Esophagus squamous epithelium (tissue), 5 donors: Measurements from ENCODE around the gene CDK17. TPM values are rescaled to one million over a fixed set of nuclear protein-coding genes. Genes with fewer than 3 reads are reported as not detected.

ENCODE experiments used
- DNase-seq: peaks from one replicate; lab custom pipeline; 2025; lab: John Stamatoyannopoulos, UW
- H3K27ac ChIP-seq, 4 donors: fragments of 200-600 bp; sonication (generic); one replicate each; pipeline ENCODE4 v1.5.1; 2016 to 2019; ENCODE audit warnings: mild to moderate bottlenecking in 1 of 4
- H3K27me3 ChIP-seq, 4 donors: fragments of 200-600 bp; sonication (generic); 1 replicate in 3 of 4; 2 replicates in 1 of 4; pipeline versions ENCODE4 v1.5.1 to v1.6.0; 2017 to 2021; ENCODE audit warnings: antibody characterized with exemption in 1 of 4
- H3K36me3 ChIP-seq, 3 donors: fragments of 200-600 bp; sonication (generic); one replicate each; pipeline ENCODE4 v1.5.1; 2016 to 2019
- H3K4me1 ChIP-seq, 3 donors: fragments of 200-600 bp; sonication (generic); one replicate each; pipeline ENCODE4 v1.5.1; 2017 to 2019
- H3K4me3 ChIP-seq, 4 donors: fragments of 200-600 bp; sonication (generic); 1 replicate in 3 of 4; 2 replicates in 1 of 4; pipeline ENCODE4 v1.5.1; 2016 to 2019; ENCODE audit warnings: mild to moderate bottlenecking in 2 of 4, moderate library complexity in 1 of 4
- H3K9me3 ChIP-seq, 3 donors: fragments of 200-600 bp; sonication (generic); one replicate each; pipeline ENCODE4 v1.5.1; 2016 to 2019
- CTCF ChIP-seq, 6 experiments: fragments of 450-650 bp in 4 of 6; fragments of 200-600 bp in 2 of 6; sonication (generic) in 2 of 6; IDR thresholded peaks; one replicate each; pipeline ENCODE4 v1.5.1; 2016 to 2019; ENCODE audit warnings: antibody characterized with exemption in 6 of 6, mild to moderate bottlenecking in 4 of 6, moderate library complexity in 4 of 6
- POLR2A ChIP-seq, 4 donors: fragments of 450-650 bp; IDR thresholded peaks; one replicate each; pipeline ENCODE4 v1.6.1; 2017; ENCODE audit warnings: antibody characterized with exemption in 4 of 4, mild to moderate bottlenecking in 4 of 4, moderate library complexity in 3 of 4
- WGBS, 2 donors: methylation state at CpG; one replicate each; pipeline ENCODE4 v1.1.5; 2018; 5-methylcytosine and 5-hydroxymethylcytosine counted together
- intact Hi-C: fragments of 100-400 bp; cut with DNase I; formaldehyde crosslinking; loops from one replicate; pipeline ENCODE4 v1.15.0; 2022
- total RNA-seq, 4 donors: library from RNA; depleted of rRNA; stranded (reverse); fragments of >200 nt; gene quantifications; one replicate each; pipeline ENCODE4 v1.1.0, GENCODE V29; 2016
- donor health status: DM: yes; HTN: yes; CAD: no.

The CDK17 gene
- total RNA-seq, 4 donors from 2014 or later = 15.4 to 37.4 (median 19.9) TPM

- no peaks in the 10 kb centered on the region for H3K9me3 ChIP-seq
- H3K36me3 ChIP-seq = peaks cover 0 to 80% (median 0%) of the 10 kb centered on the region in 3 donors
- no peak overlapping the region for H3K27ac ChIP-seq
- H3K4me1 ChIP-seq = no peaks in the 10 kb centered on the region
- TF ChIP-seq CTCF (IDR thresholded peaks at IDR 0.05) = no peak
- no peak for TF ChIP-seq POLR2A (IDR thresholded peaks at IDR 0.05)
- DNase-seq = no peak
- 82 to 92% methylated on average over 4 of the region's 4 CpGs for WGBS, 2 donors
- intact Hi-C loops = no loop called here
- H3K4me3 ChIP-seq = no peak overlapping the region
- H3K27me3 ChIP-seq = no peaks in the 10 kb centered on the region
Observed at GRCh38 chr12:96297504-96297903, 102.7 kb downstream of the CDK17 start.

GRCh38 chr12:96295532-96296160 is 104.6 kb downstream of the CDK17 start:
- Histone ChIP-seq H3K4me3 (no peak overlapping the region), H3K4me1 (no peaks in the 10 kb centered on the region), H3K36me3 (peaks cover 0 to 97% (median 0%) of the 10 kb centered on the region in 3 donors), H3K9me3 (no peaks in the 10 kb centered on the region), H3K27ac (no peak overlapping the region), H3K27me3 (no peaks in the 10 kb centered on the region)
- intact Hi-C loops = no loop called here
- TF ChIP-seq CTCF (IDR thresholded peaks at IDR 0.05) (no peak), POLR2A (IDR thresholded peaks at IDR 0.05) (no peak)
- DNase-seq = no peak
- 86 to 91% methylated on average over 6 of the region's 6 CpGs for WGBS, 2 donors

DNA sequence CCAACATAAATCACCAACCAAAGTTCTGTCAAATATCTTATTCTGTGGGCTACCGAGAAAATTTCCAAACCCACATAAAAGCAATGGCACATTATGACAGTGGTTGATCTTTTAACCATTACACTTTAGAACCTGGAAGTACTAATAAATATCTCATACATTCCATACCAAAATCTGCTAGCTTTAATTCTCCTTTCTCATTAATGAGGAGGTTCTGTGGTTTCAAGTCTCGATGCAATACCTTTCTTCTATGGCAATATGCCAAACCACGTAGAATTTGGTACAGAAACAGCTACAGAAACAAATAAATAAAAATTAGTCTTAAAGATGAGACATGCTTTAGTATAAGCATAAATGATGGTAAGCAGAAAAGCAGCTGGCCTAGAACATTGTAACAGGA is 105.4 kb downstream of the CDK17 start:
- Histone ChIP-seq H3K36me3 (peaks cover 0 to 96% (median 0%) of the 10 kb centered on the region in 3 donors), H3K4me3 (no peak overlapping the region), H3K27me3 (no peaks in the 10 kb centered on the region), H3K4me1 (no peaks in the 10 kb centered on the region), H3K9me3 (no peaks in the 10 kb centered on the region), H3K27ac (no peak overlapping the region)
- intact Hi-C loops = no loop called here
- TF ChIP-seq POLR2A (IDR thresholded peaks at IDR 0.05) = no peak
- no peak for DNase-seq
- 49 to 66% methylated on average over 3 of the region's 3 CpGs for WGBS, 2 donors

DNA sequence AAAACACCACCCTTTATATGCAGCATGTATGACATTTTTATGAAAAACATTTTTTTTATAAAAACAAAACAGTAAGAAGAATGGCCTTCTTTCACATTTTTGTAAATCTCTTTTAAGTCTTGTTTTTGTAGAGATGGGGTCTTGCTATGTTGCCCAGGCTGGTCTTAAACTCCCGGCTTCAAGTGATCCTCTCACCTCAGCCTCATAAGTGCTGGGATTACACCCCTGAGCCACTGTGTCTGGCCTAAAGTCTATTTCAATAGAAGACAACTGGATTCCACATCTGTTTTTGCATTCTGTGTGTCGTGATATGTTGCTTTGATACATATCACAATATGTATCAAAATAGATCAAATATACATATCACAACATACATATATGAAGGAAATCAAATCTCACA is 107.1 kb downstream of the CDK17 start:
- WGBS, 2 donors = 88 to 96% methylated on average over 2 of the region's 2 CpGs
- TF ChIP-seq CTCF (IDR thresholded peaks at IDR 0.05) (no peak), POLR2A (IDR thresholded peaks at IDR 0.05) (no peak)
- H3K9me3 ChIP-seq = no peaks in the 10 kb centered on the region

DNA sequence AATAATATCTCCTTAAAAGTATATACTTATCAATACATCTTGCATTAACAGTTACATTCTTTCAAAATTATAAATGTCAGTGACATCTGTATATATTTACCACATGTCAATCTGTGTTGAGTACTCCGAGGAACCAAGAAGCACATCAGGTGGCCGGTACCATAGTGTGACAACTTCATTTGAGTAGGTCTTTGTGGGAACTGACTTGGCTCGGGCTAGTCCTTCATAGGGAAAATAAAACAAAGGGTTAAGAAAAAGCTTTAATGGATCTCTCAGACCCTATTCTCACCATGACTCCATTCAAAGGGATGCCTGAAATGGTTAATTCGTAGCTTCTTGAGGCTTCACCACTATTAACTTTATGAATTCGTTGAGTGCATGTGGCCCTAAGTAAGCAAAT is 111.2 kb downstream of the CDK17 start:
- Histone ChIP-seq H3K27ac (no peak overlapping the region), H3K4me3 (no peak overlapping the region), H3K4me1 (no peaks in the 10 kb centered on the region), H3K9me3 (no peaks in the 10 kb centered on the region), H3K36me3 (peaks cover 0 to 96% (median 4%) of the 10 kb centered on the region in 3 donors), H3K27me3 (no peaks in the 10 kb centered on the region)
- 75 to 86% methylated on average over 5 of the region's 5 CpGs for WGBS, 2 donors
- TF ChIP-seq POLR2A (IDR thresholded peaks at IDR 0.05) = no peak
- no peak for TF ChIP-seq CTCF (IDR thresholded peaks at IDR 0.05)
- intact Hi-C loops = no loop called here
- DNase-seq = no peak

More for the DNA sequence above, 107.1 kb downstream of the CDK17 start:
- intact Hi-C loops = no loop called here
- Histone ChIP-seq H3K36me3 (peaks cover 0 to 96% (median 0%) of the 10 kb centered on the region in 3 donors), H3K4me1 (no peaks in the 10 kb centered on the region), H3K27me3 (no peaks in the 10 kb centered on the region), H3K27ac (no peak overlapping the region), H3K4me3 (no peak overlapping the region)
- DNase-seq = no peak
